ENCODE data around the gene MOGAT1.
"Not testable (repeated sequence)": the region's sequence is repeated elsewhere in the genome, so short reads cannot be mapped to it uniquely, and the experiment has no call there.

The MOGAT1 gene

GRCh38 chr2:222745836-222746559 is 74.5 kb downstream of the MOGAT1 start:
- no peak for DNase-seq

- DNase-seq: no peak
Measured at GRCh38 chr2:222747526-222748160, 76.2 kb downstream of the MOGAT1 start.

- DNase-seq: no peak
Measured at GRCh38 chr2:222750533-222750932, 79.1 kb downstream of the MOGAT1 start.

- no peak for DNase-seq
Measured at GRCh38 chr2:222751238-222751637, 79.8 kb downstream of the MOGAT1 start.

GRCh38 chr2:222751821-222752719 is 80.6 kb downstream of the MOGAT1 start:
- DNase-seq: no peak

- DNase-seq: no peak
Measured at GRCh38 chr2:222752746-222753145, 81.3 kb downstream of the MOGAT1 start.

GRCh38 chr2:222753251-222753824 is 81.9 kb downstream of the MOGAT1 start:
- no peak for DNase-seq

GRCh38 chr2:222754324-222754930 is 83.0 kb downstream of the MOGAT1 start:
- no peak for DNase-seq

- not testable (repeated sequence) for DNase-seq
Measured at GRCh38 chr2:222755593-222755992, 84.1 kb downstream of the MOGAT1 start.

- DNase-seq: no peak
Measured at GRCh38 chr2:222756362-222756831, 84.9 kb downstream of the MOGAT1 start.

- no peak for DNase-seq
Measured at GRCh38 chr2:222756951-222757650, 85.6 kb downstream of the MOGAT1 start.
